ENCODE measurements around the gene ELMO3. TPM values are rescaled to one million over a fixed set of nuclear protein-coding genes. Genes with fewer than 3 reads are reported as not detected.

Gene ELMO3
- total RNA-seq, 1 donor from 2014 or later: 1.7 TPM

DNA sequence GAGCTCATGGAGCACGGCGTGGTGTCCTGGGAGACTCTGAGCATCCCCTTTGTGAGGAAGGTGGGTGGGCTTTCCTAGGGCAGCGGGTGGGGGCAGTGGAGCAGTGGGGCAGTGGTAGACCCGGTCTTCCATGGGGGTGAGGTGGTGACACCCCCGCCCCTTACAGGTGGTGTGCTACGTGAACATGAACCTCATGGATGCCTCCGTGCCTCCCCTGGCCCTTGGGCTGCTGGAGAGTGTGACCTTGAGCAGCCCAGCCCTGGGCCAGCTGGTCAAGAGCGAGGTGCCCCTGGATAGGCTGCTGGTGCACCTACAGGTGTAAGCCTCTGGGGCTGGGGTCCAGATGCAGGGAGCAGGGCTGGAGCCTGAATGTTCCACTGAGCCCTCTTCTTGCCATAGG is 1.6 kb downstream of the ELMO3 start:
- no peak for DNase-seq (ENCODE audit: extremely low spot score, unreplicated experiment)
- Mint-ChIP-seq H3K27ac (ENCODE audit: unreplicated experiment) (no peak overlapping the region), H3K36me3 (ENCODE audit: unreplicated experiment) (peaks cover 25% of the 10 kb centered on the region)

DNA sequence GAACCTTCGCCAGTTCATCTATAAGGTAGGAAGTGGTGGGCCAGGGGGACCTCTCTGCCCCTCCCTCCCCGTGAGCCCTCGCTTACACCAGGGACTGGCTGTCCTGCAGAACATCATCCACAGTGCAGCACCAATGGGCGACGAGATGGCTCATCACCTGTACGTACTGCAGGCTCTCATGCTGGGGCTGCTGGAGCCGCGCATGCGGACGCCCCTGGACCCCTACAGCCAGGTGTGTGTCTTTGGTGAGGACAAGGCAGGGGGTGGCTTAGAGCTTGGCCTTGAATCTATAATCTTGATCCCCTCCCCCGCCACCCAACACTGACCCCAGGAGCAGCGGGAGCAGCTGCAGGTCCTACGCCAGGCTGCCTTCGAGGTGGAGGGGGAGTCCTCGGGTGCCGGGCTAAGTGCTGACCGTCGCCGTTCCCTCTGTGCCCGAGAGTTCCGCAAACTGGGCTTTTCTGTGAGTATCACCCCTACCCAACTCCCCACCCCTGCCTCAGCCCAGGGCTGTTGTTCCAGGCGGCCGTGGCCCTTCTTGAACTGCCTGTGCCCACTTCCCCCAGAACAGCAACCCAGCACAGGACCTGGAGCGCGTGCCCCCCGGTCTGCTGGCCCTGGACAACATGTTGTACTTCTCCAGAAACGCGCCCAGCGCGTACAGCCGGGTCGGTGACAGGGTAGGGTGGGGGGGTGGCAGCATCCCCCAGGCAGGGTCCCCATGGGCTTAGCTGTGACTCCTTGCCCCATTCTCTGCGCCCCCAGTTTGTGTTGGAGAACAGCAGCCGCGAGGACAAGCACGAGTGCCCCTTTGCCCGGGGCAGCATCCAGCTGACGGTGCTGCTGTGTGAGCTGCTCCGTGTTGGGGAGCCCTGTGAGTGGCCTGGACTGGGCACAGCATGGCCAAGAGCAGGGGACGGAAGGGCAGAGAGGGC is 2.7 kb downstream of the ELMO3 start:
- Mint-ChIP-seq H3K27ac (ENCODE audit: unreplicated experiment) (no peak overlapping the region), H3K27me3 (ENCODE audit: unreplicated experiment) (no peaks in the 10 kb centered on the region), H3K4me1 (ENCODE audit: unreplicated experiment) (peaks cover 14% of the 10 kb centered on the region), H3K9me3 (ENCODE audit: unreplicated experiment) (no peaks in the 10 kb centered on the region), H3K36me3 (ENCODE audit: unreplicated experiment) (peaks cover 13% of the 10 kb centered on the region), H3K4me3 (ENCODE audit: unreplicated experiment) (no peak overlapping the region)
- TF ChIP-seq, protein P1, sequence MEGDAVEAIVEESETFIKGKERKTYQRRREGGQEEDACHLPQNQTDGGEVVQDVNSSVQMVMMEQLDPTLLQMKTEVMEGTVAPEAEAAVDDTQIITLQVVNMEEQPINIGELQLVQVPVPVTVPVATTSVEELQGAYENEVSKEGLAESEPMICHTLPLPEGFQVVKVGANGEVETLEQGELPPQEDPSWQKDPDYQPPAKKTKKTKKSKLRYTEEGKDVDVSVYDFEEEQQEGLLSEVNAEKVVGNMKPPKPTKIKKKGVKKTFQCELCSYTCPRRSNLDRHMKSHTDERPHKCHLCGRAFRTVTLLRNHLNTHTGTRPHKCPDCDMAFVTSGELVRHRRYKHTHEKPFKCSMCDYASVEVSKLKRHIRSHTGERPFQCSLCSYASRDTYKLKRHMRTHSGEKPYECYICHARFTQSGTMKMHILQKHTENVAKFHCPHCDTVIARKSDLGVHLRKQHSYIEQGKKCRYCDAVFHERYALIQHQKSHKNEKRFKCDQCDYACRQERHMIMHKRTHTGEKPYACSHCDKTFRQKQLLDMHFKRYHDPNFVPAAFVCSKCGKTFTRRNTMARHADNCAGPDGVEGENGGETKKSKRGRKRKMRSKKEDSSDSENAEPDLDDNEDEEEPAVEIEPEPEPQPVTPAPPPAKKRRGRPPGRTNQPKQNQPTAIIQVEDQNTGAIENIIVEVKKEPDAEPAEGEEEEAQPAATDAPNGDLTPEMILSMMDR (IDR thresholded peaks at IDR 0.05): no peak
- no peak for DNase-seq (ENCODE audit: extremely low spot score, unreplicated experiment)

More for the DNA sequence above, 1.6 kb downstream of the ELMO3 start:
- H3K4me3 Mint-ChIP-seq (ENCODE audit: unreplicated experiment): no peak overlapping the region
- peaks cover 7% of the 10 kb centered on the region for H3K4me1 Mint-ChIP-seq (ENCODE audit: unreplicated experiment)
- H3K9me3 Mint-ChIP-seq (ENCODE audit: unreplicated experiment): no peaks in the 10 kb centered on the region
- H3K27me3 Mint-ChIP-seq (ENCODE audit: unreplicated experiment): no peaks in the 10 kb centered on the region
- TF ChIP-seq, protein P1 (IDR thresholded peaks at IDR 0.05): no peak

DNA sequence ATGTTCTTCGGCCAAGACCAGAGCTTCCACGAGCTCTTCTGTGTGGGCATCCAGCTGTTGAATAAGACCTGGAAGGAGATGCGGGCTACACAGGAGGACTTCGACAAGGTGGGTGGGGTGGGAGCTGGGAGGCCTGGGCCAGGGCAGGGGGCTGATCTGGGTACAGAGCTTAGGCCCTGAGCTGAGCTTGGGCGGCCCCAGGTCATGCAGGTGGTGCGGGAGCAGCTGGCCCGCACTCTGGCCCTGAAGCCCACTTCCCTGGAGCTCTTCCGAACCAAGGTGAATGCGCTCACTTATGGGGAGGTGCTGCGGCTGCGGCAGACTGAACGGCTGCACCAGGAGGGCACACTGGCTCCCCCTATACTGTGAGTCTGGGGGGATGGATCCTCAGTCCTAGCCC is 3.5 kb downstream of the ELMO3 start:
- DNase-seq (ENCODE audit: extremely low spot score, unreplicated experiment): no peak
- H3K27me3 Mint-ChIP-seq (ENCODE audit: unreplicated experiment): no peaks in the 10 kb centered on the region
- no peaks in the 10 kb centered on the region for H3K9me3 Mint-ChIP-seq (ENCODE audit: unreplicated experiment)
- TF ChIP-seq, protein P1 (IDR thresholded peaks at IDR 0.05): no peak
- no peak overlapping the region for H3K4me3 Mint-ChIP-seq (ENCODE audit: unreplicated experiment)
- H3K27ac Mint-ChIP-seq (ENCODE audit: unreplicated experiment): no peak overlapping the region
- peaks cover 22% of the 10 kb centered on the region for H3K4me1 Mint-ChIP-seq (ENCODE audit: unreplicated experiment)
- H3K36me3 Mint-ChIP-seq (ENCODE audit: unreplicated experiment): peaks cover 11% of the 10 kb centered on the region

DNA sequence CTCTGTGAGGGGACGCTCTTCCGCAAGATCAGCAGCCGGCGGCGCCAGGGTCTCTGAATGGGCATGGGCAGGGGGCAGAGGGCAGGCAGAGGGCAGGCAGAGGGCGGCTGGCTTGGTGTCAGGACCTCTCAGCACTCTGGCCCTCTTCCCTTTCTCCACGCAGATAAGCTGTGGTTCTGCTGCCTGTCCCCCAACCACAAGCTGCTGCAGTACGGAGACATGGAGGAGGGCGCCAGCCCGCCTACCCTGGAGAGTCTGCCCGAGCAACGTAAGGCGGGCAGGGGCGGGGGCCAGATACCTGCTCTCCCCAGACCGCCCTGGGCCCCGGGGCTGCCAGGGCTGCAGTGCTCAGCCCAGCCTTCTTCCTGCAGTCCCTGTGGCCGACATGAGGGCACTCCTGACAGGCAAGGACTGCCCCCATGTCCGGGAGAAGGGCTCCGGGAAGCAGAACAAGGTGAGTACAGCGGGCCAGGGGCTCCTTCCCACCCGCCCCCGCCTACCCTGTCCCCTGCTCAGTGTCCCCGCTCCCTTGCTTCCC is 4.1 kb downstream of the ELMO3 start:
- TF ChIP-seq, protein P1 (IDR thresholded peaks at IDR 0.05): no peak
- DNase-seq (ENCODE audit: extremely low spot score, unreplicated experiment): no peak
- Mint-ChIP-seq H3K9me3 (ENCODE audit: unreplicated experiment) (no peaks in the 10 kb centered on the region), H3K4me3 (ENCODE audit: unreplicated experiment) (no peak overlapping the region), H3K27me3 (ENCODE audit: unreplicated experiment) (no peaks in the 10 kb centered on the region), H3K4me1 (ENCODE audit: unreplicated experiment) (peaks cover 26% of the 10 kb centered on the region), H3K36me3 (ENCODE audit: unreplicated experiment) (peaks cover 10% of the 10 kb centered on the region), H3K27ac (ENCODE audit: unreplicated experiment) (no peak overlapping the region)

DNA sequence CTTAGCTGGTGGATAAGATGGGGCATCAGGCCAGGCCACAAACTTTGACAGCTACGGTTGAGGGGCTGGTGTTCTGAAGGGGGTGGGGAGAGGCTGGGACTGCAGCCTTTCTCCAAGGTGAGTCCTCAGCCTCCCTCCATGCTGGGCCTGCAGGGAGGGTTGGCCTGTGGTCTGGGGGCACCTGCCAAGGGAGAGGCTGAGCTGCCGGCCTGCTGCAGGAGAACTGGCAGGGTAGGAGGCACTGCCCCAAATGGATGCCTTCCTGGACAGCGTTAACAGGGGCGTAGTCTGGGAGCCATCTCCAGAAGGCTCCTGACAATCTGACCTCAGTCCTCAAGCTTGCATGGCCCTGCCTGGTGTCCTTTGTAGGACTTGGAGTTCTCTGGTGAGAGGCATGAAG is 5.1 kb downstream of the ELMO3 start:
- no peaks in the 10 kb centered on the region for H3K9me3 Mint-ChIP-seq (ENCODE audit: unreplicated experiment)
- H3K36me3 Mint-ChIP-seq (ENCODE audit: unreplicated experiment): peaks cover 8% of the 10 kb centered on the region
- H3K4me1 Mint-ChIP-seq (ENCODE audit: unreplicated experiment): peaks cover 21% of the 10 kb centered on the region
- H3K27me3 Mint-ChIP-seq (ENCODE audit: unreplicated experiment): no peaks in the 10 kb centered on the region
- H3K4me3 Mint-ChIP-seq (ENCODE audit: unreplicated experiment): no peak overlapping the region
- TF ChIP-seq, protein P1 (IDR thresholded peaks at IDR 0.05): no peak
- no peak for DNase-seq (ENCODE audit: extremely low spot score, unreplicated experiment)
- H3K27ac Mint-ChIP-seq (ENCODE audit: unreplicated experiment): no peak overlapping the region

Data from osteocyte (in vitro differentiated cells).